K562 (cell line): ENCODE data around the gene DOLPP1. TPM values are rescaled to one million over a fixed set of nuclear protein-coding genes. Genes with fewer than 3 reads are reported as not detected.

ENCODE experiments used
- AFF4 ChIP-seq: sonication (generic); formaldehyde crosslinking; IDR thresholded peaks from 2 replicates; pipeline ENCODE4 v1.8.0; 2023; ENCODE audit warnings: mild to moderate bottlenecking, missing genetic modification reagents
- ATF2 ChIP-seq: sonication (generic); formaldehyde crosslinking; IDR thresholded peaks from 2 replicates; pipeline ENCODE4 v1.8.1; 2022; ENCODE audit warnings: missing genetic modification reagents
- ESRRA ChIP-seq: fragments of 450-650 bp; IDR thresholded peaks from 2 replicates; pipeline ENCODE4 v1.6.1; 2014; ENCODE audit warnings: low read depth, mild to moderate bottlenecking, moderate library complexity, borderline replicate concordance
- GABPB2 ChIP-seq: fragments of 250-450 bp; sonication (Bioruptor Pico); conservative IDR thresholded peaks from 2 replicates; pipeline ENCODE4 v1.5.1; 2021; ENCODE audit warnings: mild to moderate bottlenecking
- GTF2E2 ChIP-seq: fragments of 200-800 bp; sonication (Bioruptor generic); IDR thresholded peaks from 2 replicates; pipeline ENCODE4 v1.6.1; 2016; ENCODE audit warnings: missing genetic modification characterization, missing compliant biosample characterization
- HIVEP1 ChIP-seq: fragments of 250-450 bp; sonication (Bioruptor Pico); IDR thresholded peaks from 2 replicates; pipeline ENCODE4 v1.4.0; 2020; ENCODE audit warnings: mild to moderate bottlenecking
- MITF ChIP-seq: IDR thresholded peaks from 2 replicates; pipeline ENCODE4 v1.6.1; 2014; ENCODE audit warnings: antibody characterized with exemption
- OTX1 ChIP-seq: fragments of 450-650 bp; formaldehyde crosslinking; IDR thresholded peaks from 2 replicates; pipeline ENCODE4 v1.4.0; 2022; ENCODE audit warnings: mild to moderate bottlenecking
- PHF8 ChIP-seq: fragments of 200-600 bp; sonication (generic); IDR thresholded peaks from 2 replicates; pipeline ENCODE4 v1.6.1; 2012; ENCODE audit warnings: mixed run types, mild to moderate bottlenecking, inconsistent platforms, low read length, moderate library complexity, borderline replicate concordance
- PURB ChIP-seq: sonication (generic); formaldehyde crosslinking; IDR thresholded peaks from 2 replicates; pipeline ENCODE4 v1.9.0; 2021; ENCODE audit warnings: low read depth, mild to moderate bottlenecking, missing genetic modification reagents
- RFX1 ChIP-seq: fragments of 450-650 bp; IDR thresholded peaks from 2 replicates; pipeline ENCODE4 v1.6.1; 2016; ENCODE audit warnings: mild to moderate bottlenecking, moderate library complexity
- TARDBP ChIP-seq: fragments of 450-650 bp; IDR thresholded peaks from 2 replicates; pipeline ENCODE4 v1.6.1; 2016
- ZBTB1 ChIP-seq: sonication (generic); formaldehyde crosslinking; IDR thresholded peaks from 2 replicates; pipeline ENCODE4 v1.8.1; 2023; ENCODE audit warnings: missing genetic modification reagents, low read depth, mild to moderate bottlenecking, borderline replicate concordance
- ZHX1 ChIP-seq: fragments of 150-350 bp; conservative IDR thresholded peaks from 2 replicates; pipeline ENCODE4 v1.6.1; 2014; ENCODE audit warnings: low read length
- ZNF77 ChIP-seq: fragments of 250-450 bp; sonication (Bioruptor Pico); IDR thresholded peaks from 2 replicates; pipeline ENCODE4 v1.5.0; 2020
- polyA plus RNA-seq, 8 experiments: library from polyadenylated mRNA; depleted of rRNA in 4 of 8; stranded (reverse) in 5 of 8; unstranded in 3 of 8; fragments of >200 nt; fragmentation: Nextera tagmentation in 2 of 8; fragmentation: Illumina TruSeq in 1 of 8; extraction: Ambion mirVana in 2 of 8; extraction: Trizol in 1 of 8; gene quantifications; 2 replicates each; pipeline versions ENCODE4 v1.2.1 to v1.2.3, GENCODE V29; 2011 to 2014; ENCODE audit warnings: inconsistent platforms in 1 of 8, missing spikeins in 1 of 8
- total RNA-seq, 7 experiments: library from RNA; depleted of rRNA in 6 of 7; stranded (reverse); fragments of >200 nt in 6 of 7; fragmentation: Illumina TruSeq in 2 of 7; extraction: Trizol in 2 of 7; gene quantifications; 2 replicates each; pipeline versions ENCODE4 v1.2.1 to v1.2.3, GENCODE V29; 2011 to 2021; ENCODE audit warnings: low replicate concordance in 1 of 7

Gene DOLPP1
- total and polyA plus RNA-seq, 9 of the 15 experiments (the other 6 are each of a cell fraction or from before 2014, with no cell fraction given) = 3.0 to 39.8 (median 30.5) TPM

- TF ChIP-seq ZHX1 = no peak
- no peak for TF ChIP-seq ZNF77 (CRISPR knock-in tag)
- TF ChIP-seq RFX1 = peak; percentile 61; the same call in 1 of the 2 replicates
- peak; percentile 83; the same call in 1 of the 2 replicates for TF ChIP-seq AFF4
- TF ChIP-seq PHF8 = no peak; the same call in 1 of the 2 replicates
- no peak; the same call in 1 of the 2 replicates for TF ChIP-seq OTX1 (CRISPR knock-in tag)
- TF ChIP-seq ATF2 = no peak
- TF ChIP-seq GTF2E2 (tag) = no peak; the same call in 1 of the 2 replicates
- peak; percentile 92 for TF ChIP-seq TARDBP
- TF ChIP-seq ESRRA = peak; percentile 97
- TF ChIP-seq ZBTB1 (CRISPR knock-in tag) = peak; percentile 88; the same call in 1 of the 2 replicates
- TF ChIP-seq HIVEP1 (CRISPR knock-in tag) = no peak
- TF ChIP-seq GABPB2 (CRISPR knock-in tag) = no peak
- TF ChIP-seq MITF = peak; percentile 97
- TF ChIP-seq PURB (CRISPR knock-in tag) = no peak
These were observed 11.7 kb upstream of the DOLPP1 start (continued) for GRCh38 chr9:129068990-129069861.
